Measurements from ENCODE around the gene GPSM3. TPM values are rescaled to one million over a fixed set of nuclear protein-coding genes. Genes with fewer than 3 reads are reported as not detected.

Gene GPSM3
- total RNA-seq, 1 donor from 2014 or later = 4.5 TPM

DNA sequence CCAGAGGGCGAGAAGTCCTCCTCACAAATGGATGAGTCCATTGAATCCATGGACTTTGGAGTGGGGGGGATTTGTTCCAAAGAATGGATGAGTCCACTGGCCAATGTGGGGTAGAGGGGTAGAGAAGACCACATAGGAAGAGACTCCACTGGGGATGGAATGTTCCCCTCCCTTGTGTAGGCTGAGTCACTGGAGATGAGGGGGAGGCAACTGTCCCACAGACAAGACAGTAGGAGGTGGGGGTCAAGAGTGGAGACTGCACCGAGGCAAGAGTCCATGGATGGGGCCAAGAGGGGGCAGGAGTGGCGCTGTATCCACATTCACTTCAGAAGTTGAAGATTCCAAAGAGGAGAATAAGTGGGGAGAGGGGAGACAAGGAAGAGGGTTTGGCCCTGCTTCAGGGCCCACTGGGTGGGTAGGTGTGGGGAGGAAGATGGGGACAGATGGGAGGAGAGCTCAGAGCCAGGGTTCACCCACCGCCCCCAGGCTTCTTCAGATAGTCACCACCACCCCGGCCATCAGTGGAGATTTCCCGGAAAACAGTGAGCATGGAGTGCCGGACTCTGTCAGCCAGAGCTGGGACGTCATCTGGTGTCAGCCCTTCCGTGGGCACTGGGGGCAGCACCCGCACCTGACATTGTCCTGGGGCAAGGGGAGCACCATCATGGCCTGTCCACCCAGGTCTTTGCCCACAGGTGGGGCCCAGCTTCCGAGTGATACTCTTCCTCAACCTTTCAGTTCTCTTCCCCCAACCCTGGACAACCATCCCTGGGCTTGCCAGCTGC is 23.4 kb downstream of the GPSM3 start:
- Histone ChIP-seq H3K27ac (peak overlapping the region; percentile 47), H3K79me2 (ENCODE audit: low read depth) (peaks cover 25% of the 10 kb centered on the region), H3K9ac (no peak overlapping the region), H4K20me1 (ENCODE audit: low read depth) (peaks cover 22% of the 10 kb centered on the region), H3K27me3 (no peaks in the 10 kb centered on the region), H3K36me3 (no peaks in the 10 kb centered on the region), H3K4me1 (peaks cover 22% of the 10 kb centered on the region), H3K4me2 (no peak overlapping the region), H2AFZ (replicated peaks) (no peak overlapping the region), H3F3A (ENCODE audit: low read depth) (peaks cover 44% of the 10 kb centered on the region), H3K4me3 (no peak overlapping the region), H3K9me3 (ENCODE audit: low read depth) (no peaks in the 10 kb centered on the region)
- Mint-ChIP-seq H3K4me3 (no peak overlapping the region), H3K27ac (no peak overlapping the region), H3K9me3 (no peaks in the 10 kb centered on the region), H3K36me3 (peaks cover 36% of the 10 kb centered on the region), H3K27me3 (ENCODE audit: insufficient read depth, low read depth) (peaks cover 2% of the 10 kb centered on the region), H3K4me1 (peaks cover 16% of the 10 kb centered on the region)
- TF ChIP-seq EZH2phosphoT487 (IDR thresholded peaks at IDR 0.05) (no peak), EZH2 (IDR thresholded peaks at IDR 0.05) (no peak)
- TF ChIP-seq, protein P1, sequence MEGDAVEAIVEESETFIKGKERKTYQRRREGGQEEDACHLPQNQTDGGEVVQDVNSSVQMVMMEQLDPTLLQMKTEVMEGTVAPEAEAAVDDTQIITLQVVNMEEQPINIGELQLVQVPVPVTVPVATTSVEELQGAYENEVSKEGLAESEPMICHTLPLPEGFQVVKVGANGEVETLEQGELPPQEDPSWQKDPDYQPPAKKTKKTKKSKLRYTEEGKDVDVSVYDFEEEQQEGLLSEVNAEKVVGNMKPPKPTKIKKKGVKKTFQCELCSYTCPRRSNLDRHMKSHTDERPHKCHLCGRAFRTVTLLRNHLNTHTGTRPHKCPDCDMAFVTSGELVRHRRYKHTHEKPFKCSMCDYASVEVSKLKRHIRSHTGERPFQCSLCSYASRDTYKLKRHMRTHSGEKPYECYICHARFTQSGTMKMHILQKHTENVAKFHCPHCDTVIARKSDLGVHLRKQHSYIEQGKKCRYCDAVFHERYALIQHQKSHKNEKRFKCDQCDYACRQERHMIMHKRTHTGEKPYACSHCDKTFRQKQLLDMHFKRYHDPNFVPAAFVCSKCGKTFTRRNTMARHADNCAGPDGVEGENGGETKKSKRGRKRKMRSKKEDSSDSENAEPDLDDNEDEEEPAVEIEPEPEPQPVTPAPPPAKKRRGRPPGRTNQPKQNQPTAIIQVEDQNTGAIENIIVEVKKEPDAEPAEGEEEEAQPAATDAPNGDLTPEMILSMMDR (IDR thresholded peaks at IDR 0.05) = no peak
- DNase-seq (ENCODE audit: low spot score) = no peak

DNA sequence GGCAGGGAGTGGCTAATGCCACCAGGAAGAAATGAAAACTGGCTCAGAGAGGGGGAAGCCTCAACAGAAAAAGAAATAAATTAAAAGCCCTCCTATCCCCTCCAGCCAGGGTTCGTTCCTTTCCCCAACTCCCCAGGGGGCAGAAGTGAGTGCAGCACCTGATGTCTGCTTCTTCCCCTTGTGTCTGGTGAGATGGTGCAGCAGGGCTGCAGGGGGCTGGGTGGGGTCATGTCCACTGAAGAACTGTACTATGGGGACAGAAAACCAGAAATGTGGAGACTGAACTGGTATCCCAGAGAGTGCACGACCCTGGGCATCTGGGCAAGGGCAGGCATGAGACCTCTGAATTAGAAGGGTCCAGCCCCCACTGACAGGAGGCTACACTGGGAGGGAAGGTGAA is 24.1 kb downstream of the GPSM3 start:
- peak overlapping the region; percentile 59 for H3K27ac ChIP-seq
- no peak overlapping the region for H3K27ac Mint-ChIP-seq

DNA sequence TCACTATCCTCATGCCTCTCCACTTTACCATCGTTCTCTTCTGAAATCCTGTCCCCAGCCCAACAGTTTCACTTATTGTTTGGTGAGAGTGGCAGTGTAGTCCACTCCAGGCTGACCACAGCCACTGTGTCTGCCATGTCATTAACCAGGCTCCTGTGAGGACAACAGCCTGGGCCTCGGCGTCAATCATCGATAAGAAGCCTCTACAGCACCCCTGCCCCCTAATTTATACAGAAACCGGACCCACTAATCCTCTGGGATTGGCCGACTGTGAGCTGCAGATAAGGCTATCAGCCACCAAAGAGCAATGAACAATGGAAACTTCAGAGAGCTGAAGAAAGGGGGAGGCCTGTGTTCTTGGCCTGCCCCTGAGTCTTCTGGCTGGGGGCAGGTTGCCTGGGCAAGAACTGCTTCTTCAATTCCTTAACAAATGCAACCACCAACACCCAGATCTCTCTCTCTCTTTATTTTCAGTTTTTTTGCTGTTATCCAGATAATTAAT is 24.6 kb downstream of the GPSM3 start:
- DNase-seq (ENCODE audit: low spot score) = peak; percentile 72
- H3K36me3 Mint-ChIP-seq = peaks cover 40% of the 10 kb centered on the region
- H3K4me3 Mint-ChIP-seq = no peak overlapping the region
- Histone ChIP-seq H3K4me1 (peaks cover 30% of the 10 kb centered on the region), H3K9me3 (ENCODE audit: low read depth) (no peaks in the 10 kb centered on the region), H3K79me2 (ENCODE audit: low read depth) (peaks cover 13% of the 10 kb centered on the region), H3K27ac (peak overlapping the region; percentile 59), H3K9ac (no peak overlapping the region), H3K36me3 (no peaks in the 10 kb centered on the region), H3K4me2 (peak overlapping the region; percentile 7), H2AFZ (replicated peaks) (no peak overlapping the region), H3K4me3 (peak overlapping the region; percentile 17), H3K27me3 (no peaks in the 10 kb centered on the region), H4K20me1 (ENCODE audit: low read depth) (peaks cover 10% of the 10 kb centered on the region), H3F3A (ENCODE audit: low read depth) (peaks cover 50% of the 10 kb centered on the region)
- peak overlapping the region; percentile 27 for H3K27ac Mint-ChIP-seq
- peaks cover 3% of the 10 kb centered on the region for H3K27me3 Mint-ChIP-seq (ENCODE audit: insufficient read depth, low read depth)
- peaks cover 9% of the 10 kb centered on the region for H3K4me1 Mint-ChIP-seq
- H3K9me3 Mint-ChIP-seq = no peaks in the 10 kb centered on the region
- TF ChIP-seq, protein P1 (IDR thresholded peaks at IDR 0.05) = no peak
- TF ChIP-seq EZH2phosphoT487 (IDR thresholded peaks at IDR 0.05) (no peak), EZH2 (IDR thresholded peaks at IDR 0.05) (no peak)

More for the DNA sequence above, 24.1 kb downstream of the GPSM3 start:
- Mint-ChIP-seq H3K36me3 (peaks cover 36% of the 10 kb centered on the region), H3K4me3 (no peak overlapping the region), H3K4me1 (peaks cover 10% of the 10 kb centered on the region), H3K9me3 (no peaks in the 10 kb centered on the region), H3K27me3 (ENCODE audit: insufficient read depth, low read depth) (peaks cover 3% of the 10 kb centered on the region)
- Histone ChIP-seq H4K20me1 (ENCODE audit: low read depth) (peaks cover 16% of the 10 kb centered on the region), H2AFZ (replicated peaks) (no peak overlapping the region), H3K27me3 (no peaks in the 10 kb centered on the region), H3K4me1 (peaks cover 29% of the 10 kb centered on the region), H3F3A (ENCODE audit: low read depth) (peaks cover 50% of the 10 kb centered on the region), H3K79me2 (ENCODE audit: low read depth) (peaks cover 19% of the 10 kb centered on the region), H3K9me3 (ENCODE audit: low read depth) (no peaks in the 10 kb centered on the region), H3K36me3 (no peaks in the 10 kb centered on the region), H3K4me2 (peak overlapping the region; percentile 7), H3K9ac (no peak overlapping the region), H3K4me3 (peak overlapping the region; percentile 17)
- no peak for TF ChIP-seq EZH2 (IDR thresholded peaks at IDR 0.05)
- TF ChIP-seq, protein P1 (IDR thresholded peaks at IDR 0.05) = no peak
- no peak for DNase-seq (ENCODE audit: low spot score)

Data from neural progenitor cell (in vitro differentiated cells).